Cardiac fibroblast (primary cell): ENCODE results near the gene ABLIM2.

Source experiments
- DNase-seq, 2 donors: peaks; one replicate each; pipeline versions ENCODE4 v3.0.0 to v3.0.0-alpha.2; 2010; ENCODE audit warnings: low read depth in 2 of 2
- H3K4me3 ChIP-seq, 2 donors: replicated peaks in 1 of 2; 1 replicate in 1 of 2; 2 replicates in 1 of 2; pipeline ENCODE4 v1.5.1; 2011; ENCODE audit warnings: low read depth in 2 of 2, low read length in 2 of 2, mild to moderate bottlenecking in 2 of 2, moderate library complexity in 1 of 2
- TF ChIP-seq, protein P1 (sequence below): IDR thresholded peaks from one replicate; pipeline ENCODE4 v1.5.1; 2011; ENCODE audit warnings: low read depth, mild to moderate bottlenecking, low read length, inconsistent platforms

The ABLIM2 gene

DNA sequence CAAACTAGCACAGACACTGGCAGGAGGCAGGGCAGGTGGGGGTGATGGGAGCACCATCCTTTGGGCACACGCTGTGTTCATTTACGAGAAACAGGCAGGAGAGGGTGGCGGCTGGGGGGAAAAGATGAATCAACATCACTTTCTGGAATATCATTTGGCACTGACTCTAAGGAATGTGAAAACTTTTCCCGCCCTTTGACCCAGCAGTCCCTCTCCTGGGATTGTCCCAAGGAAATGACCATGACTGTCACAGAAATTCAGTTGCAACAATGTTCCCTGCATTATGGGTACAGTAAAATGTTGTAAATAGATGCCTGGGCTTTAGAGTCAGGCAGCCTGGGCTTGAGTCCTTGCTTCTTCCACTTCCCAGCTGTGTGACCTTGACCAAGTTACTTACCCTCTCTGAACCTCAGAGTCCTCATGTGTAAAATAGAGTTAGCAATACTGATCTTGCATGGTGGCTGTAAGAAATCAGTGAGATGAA lies 58.6 kb downstream of the ABLIM2 start:
- peak; percentile 50 to 71 for DNase-seq
- H3K4me3 ChIP-seq: no peak overlapping the region
- TF ChIP-seq, protein P1, sequence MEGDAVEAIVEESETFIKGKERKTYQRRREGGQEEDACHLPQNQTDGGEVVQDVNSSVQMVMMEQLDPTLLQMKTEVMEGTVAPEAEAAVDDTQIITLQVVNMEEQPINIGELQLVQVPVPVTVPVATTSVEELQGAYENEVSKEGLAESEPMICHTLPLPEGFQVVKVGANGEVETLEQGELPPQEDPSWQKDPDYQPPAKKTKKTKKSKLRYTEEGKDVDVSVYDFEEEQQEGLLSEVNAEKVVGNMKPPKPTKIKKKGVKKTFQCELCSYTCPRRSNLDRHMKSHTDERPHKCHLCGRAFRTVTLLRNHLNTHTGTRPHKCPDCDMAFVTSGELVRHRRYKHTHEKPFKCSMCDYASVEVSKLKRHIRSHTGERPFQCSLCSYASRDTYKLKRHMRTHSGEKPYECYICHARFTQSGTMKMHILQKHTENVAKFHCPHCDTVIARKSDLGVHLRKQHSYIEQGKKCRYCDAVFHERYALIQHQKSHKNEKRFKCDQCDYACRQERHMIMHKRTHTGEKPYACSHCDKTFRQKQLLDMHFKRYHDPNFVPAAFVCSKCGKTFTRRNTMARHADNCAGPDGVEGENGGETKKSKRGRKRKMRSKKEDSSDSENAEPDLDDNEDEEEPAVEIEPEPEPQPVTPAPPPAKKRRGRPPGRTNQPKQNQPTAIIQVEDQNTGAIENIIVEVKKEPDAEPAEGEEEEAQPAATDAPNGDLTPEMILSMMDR: no peak

DNA sequence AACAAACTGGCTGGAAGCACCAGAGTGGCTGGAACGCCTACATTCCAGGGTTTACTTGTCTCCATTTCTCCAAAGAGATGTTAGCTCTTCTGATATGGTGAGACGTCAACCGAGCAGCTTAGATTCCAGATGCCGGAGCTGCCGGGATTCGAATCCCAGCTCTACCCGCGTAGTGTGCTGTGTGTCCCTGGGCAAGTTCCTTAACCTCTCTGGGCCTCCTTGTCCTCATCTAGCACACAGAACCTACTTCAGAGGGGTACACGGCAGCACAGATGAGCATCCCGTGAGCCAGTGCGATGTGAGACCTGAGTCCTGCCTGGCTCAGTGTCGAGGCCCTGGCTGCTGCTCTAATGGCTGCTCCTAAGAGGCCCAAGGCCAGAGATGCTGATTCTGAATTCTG lies 60.1 kb downstream of the ABLIM2 start:
- DNase-seq: no peak
- H3K4me3 ChIP-seq: no peak overlapping the region
- TF ChIP-seq, protein P1: no peak

DNA sequence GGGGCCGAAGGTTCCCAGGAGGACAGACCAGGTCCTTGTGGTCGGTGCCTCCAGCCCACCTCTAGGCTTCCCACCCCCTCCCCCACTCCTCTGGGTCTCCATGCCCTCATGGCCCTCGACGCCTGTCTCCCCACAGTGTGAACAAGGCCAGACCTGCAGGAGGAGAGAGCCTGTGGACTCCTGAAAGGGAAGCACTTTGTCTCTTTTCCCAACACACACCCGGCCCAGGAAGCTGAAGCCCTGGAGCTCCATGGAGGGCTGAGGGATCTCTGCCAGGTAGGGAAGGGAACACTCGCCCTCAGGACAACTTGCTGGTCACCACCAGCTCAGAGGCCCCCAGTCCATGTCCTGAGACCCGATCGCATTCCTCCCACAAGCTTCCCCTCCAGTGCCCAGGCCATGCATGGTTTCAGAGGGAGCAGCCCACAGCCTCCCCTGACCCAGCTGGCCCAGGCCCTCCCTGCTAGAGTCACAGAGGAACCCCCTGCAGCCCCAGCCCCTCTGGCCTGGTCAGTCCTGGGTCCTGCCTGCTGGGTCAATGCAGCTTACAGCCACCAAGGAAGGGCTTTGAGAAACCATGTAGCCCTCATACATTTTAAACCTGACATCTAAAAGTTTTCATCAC lies 60.8 kb downstream of the ABLIM2 start:
- H3K4me3 ChIP-seq: no peak overlapping the region
- DNase-seq: no peak
- TF ChIP-seq, protein P1: no peak

DNA sequence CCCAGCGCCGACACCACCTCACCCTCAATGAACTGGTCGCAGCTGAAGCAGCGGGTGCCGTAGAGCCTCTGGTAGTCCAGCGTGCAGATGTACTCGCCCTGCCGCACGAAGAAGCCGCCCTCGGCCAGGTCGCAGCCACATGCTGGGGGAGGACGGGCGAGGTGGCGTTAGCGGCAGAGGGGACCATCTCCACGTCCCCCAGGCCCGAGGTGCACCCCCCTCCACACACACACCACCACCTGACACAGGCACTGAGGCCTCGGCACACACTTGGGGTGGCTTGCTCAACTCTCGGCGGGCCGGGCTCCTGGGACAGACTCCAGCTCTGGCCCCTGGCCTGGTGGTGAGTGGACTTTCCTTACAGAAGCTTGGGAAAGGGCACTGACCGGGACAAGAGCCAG lies 61.5 kb downstream of the ABLIM2 start:
- no peak for DNase-seq
- TF ChIP-seq, protein P1: no peak
- no peak overlapping the region for H3K4me3 ChIP-seq

DNA sequence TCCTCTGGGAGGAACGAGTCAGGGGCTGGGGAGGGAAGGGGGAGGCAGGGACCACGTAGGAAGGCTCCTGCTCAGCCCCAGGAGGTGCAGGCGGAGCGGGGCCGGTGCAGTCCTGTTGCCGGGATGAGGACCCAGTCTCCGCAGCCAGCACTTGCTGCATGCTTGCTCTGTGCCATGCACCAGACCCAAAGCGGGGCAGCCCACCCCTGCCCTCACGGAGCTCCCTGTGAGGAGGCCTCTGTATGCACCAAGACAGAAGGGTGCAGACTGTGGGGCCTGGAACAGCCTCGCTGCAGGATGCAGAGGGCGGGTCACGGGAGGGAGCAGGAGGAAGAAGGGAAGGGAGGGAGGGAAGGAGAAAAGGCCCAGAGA lies 61.9 kb downstream of the ABLIM2 start:
- TF ChIP-seq, protein P1: no peak
- H3K4me3 ChIP-seq: no peak overlapping the region
- no peak for DNase-seq

DNA sequence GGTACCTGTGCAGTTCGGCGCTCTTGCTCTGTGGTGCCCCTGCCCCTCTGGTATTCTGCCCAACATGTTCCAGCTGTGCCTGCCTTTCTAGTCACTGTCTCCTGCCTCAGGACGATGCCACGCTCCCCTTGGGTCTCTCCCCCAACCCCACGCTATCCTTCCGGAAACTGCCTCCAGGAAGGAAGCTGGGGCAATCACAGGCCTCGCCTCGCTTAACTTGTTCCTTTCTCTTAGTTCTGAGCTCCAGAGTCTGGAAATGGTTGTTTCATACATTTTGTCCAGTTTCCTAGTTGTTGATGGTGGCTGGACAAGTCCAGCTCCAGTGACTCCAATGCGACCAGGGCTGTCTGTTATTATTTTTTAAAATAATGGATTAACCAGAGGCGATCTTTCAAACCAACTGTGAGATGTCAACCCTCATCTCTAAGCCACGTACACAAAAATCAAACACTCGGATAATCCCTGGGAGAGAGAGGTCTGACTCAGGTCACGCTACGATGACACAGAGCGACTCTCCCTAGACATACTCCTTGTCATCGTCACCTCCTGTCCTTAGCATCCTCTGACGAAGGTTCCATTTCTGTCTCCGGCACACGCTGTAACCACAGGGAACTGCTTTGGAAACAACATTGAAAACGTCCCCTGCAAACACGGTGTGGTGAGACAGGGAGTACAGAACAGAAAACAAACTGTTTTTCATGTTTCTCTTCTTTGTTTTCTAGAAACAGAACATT lies 62.5 kb downstream of the ABLIM2 start:
- DNase-seq: peak in 1 of 2 donors; percentile 47
- TF ChIP-seq, protein P1: no peak
- H3K4me3 ChIP-seq: no peak overlapping the region
